ENCODE measurements around the gene ATG7. TPM values are rescaled to one million over a fixed set of nuclear protein-coding genes. Genes with fewer than 3 reads are reported as not detected.

ATG7 gene
- total and polyA plus RNA-seq, 10 of the 15 experiments (the other 5 are each of a cell fraction or from before 2014, with no cell fraction given) = 13.5 to 49.5 (median 26.4) TPM

DNA sequence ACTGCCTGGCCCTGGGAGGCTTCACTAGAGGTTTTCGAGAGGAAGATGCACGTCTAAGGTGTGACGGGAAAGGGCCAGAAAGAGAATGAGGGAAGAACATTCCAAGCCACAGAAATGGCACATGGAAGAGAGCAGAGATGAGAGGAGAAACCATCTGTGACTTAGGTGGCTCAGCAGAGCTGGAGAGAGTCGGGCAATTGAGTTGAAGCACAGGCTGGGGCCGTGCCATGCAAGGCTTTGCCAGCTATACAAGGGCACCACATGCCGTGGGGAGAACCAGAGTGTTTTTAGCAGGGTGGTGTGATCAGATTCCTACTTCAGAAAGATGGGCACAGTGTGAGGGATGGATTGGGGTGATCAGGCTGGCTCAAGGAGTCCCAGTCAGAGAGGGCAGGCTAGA is 245.4 kb downstream of the ATG7 start (continued):
- TF ChIP-seq CUX1 (IDR thresholded peaks at IDR 0.05; ENCODE audit: insufficient replicate concordance, low read depth, low read length) = no peak
- TF ChIP-seq HDAC6 (IDR thresholded peaks at IDR 0.05; ENCODE audit: unreplicated experiment) = no peak

DNA sequence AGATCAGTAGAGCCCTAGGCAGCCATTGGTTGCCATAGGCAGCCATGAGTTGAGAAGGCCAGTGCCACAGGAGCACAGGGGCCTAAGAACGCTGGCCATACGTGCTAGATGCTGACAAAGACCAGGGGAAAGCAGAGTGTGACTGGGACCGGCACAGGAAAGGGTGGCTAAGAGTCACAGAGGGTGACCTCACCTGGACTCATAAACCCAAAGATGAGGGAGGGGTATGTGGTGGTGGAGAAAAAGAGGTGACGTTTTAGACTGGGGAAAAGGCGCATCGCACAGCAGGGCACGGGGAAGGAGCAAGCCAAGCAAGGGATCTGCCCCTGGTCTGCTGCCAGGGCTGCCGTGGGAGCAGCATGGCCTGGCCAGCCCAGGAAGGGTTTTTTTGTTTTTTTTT is 249.0 kb downstream of the ATG7 start:
- intact Hi-C loops (cut with micrococcal nuclease; ENCODE audit: unreplicated experiment) (no loop called here), in situ Hi-C loops (cut with MboI) (no loop called here)
- Histone ChIP-seq H3K4me2 (ENCODE audit: control insufficient read depth, insufficient read depth) (no peak overlapping the region), H2AFZ (ENCODE audit: control insufficient read depth, low read depth, low read length) (no peak overlapping the region), H3K79me2 (ENCODE audit: control insufficient read depth, insufficient read depth, low read length) (no peaks in the 10 kb centered on the region), H3K36me3 (ENCODE audit: control insufficient read depth in 2 of 2, insufficient read depth in 2 of 2, low read length in 1 of 2) (no peaks in the 10 kb centered on the region), H3K4me1 (ENCODE audit: control insufficient read depth, insufficient read depth, low read length) (no peaks in the 10 kb centered on the region), H3K27me3 (replicated peaks in 1 of 2; ENCODE audit: control insufficient read depth in 2 of 2, insufficient read depth in 2 of 2, low read length in 1 of 2) (no peaks in the 10 kb centered on the region), H3K27ac (ENCODE audit: control insufficient read depth, insufficient read depth) (no peak overlapping the region), H3K9ac (ENCODE audit: control insufficient read depth, insufficient read depth, low read length) (no peak overlapping the region), H4K20me1 (ENCODE audit: control insufficient read depth, insufficient read depth) (no peaks in the 10 kb centered on the region), H3K9me3 (replicated peaks; ENCODE audit: control insufficient read depth, insufficient read depth, low read length) (no peaks in the 10 kb centered on the region), H3K4me3 (no peak overlapping the region)
- ChIA-PET RAD21 (ENCODE audit: unreplicated experiment) (no interaction called here), SMC1A (ENCODE audit: uncharacterized antibody, unreplicated experiment) (no interaction called here), POLR2A (no interaction called here), CTCF (no interaction called here)
- WGBS (ENCODE audit: insufficient coverage, insufficient replicate concordance, low lambda C conversion rate, missing lambda C conversion rate) = 93% methylated on average over 8 of the region's 8 CpGs
- no peak for FAIRE-seq
- no peak for DNase-seq (ENCODE audit: low read depth, low spot score)
- no TSS peak for BruUV-seq (replicated peaks)
- ATAC-seq = no peak
- TF ChIP-seq FOS (IDR thresholded peaks at IDR 0.05; ENCODE audit: borderline replicate concordance, extremely low read depth, insufficient read length) = no peak
- no peak for TF ChIP-seq MYB (IDR thresholded peaks at IDR 0.05; ENCODE audit: borderline replicate concordance, low read depth, low read length)
- TF ChIP-seq RFX5 (IDR thresholded peaks at IDR 0.05; ENCODE audit: low read depth, low read length) = no peak
- no peak for TF ChIP-seq PAX8 (IDR thresholded peaks at IDR 0.05)
- TF ChIP-seq, protein P1, sequence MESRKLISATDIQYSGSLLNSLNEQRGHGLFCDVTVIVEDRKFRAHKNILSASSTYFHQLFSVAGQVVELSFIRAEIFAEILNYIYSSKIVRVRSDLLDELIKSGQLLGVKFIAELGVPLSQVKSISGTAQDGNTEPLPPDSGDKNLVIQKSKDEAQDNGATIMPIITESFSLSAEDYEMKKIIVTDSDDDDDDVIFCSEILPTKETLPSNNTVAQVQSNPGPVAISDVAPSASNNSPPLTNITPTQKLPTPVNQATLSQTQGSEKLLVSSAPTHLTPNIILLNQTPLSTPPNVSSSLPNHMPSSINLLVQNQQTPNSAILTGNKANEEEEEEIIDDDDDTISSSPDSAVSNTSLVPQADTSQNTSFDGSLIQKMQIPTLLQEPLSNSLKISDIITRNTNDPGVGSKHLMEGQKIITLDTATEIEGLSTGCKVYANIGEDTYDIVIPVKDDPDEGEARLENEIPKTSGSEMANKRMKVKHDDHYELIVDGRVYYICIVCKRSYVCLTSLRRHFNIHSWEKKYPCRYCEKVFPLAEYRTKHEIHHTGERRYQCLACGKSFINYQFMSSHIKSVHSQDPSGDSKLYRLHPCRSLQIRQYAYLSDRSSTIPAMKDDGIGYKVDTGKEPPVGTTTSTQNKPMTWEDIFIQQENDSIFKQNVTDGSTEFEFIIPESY (IDR thresholded peaks at IDR 0.05) = no peak
- no peak for TF ChIP-seq SMAD5 (IDR thresholded peaks at IDR 0.05; ENCODE audit: low read depth)
- no peak for TF ChIP-seq NBN (IDR thresholded peaks at IDR 0.05)
- TF ChIP-seq, protein P2, sequence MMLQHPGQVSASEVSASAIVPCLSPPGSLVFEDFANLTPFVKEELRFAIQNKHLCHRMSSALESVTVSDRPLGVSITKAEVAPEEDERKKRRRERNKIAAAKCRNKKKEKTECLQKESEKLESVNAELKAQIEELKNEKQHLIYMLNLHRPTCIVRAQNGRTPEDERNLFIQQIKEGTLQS (IDR thresholded peaks at IDR 0.05; ENCODE audit: borderline replicate concordance, extremely low read depth, low read depth, low read length) = no peak
- no peak for TF ChIP-seq NFIC (IDR thresholded peaks at IDR 0.05; ENCODE audit: low read depth, low read length)
- no peak for TF ChIP-seq TCF12 (IDR thresholded peaks at IDR 0.05; ENCODE audit: low read depth, low read length)
- no peak for TF ChIP-seq MTA3 (IDR thresholded peaks at IDR 0.05; ENCODE audit: borderline replicate concordance, low read length)
- no peak for TF ChIP-seq CEBPB (IDR thresholded peaks at IDR 0.05; ENCODE audit: borderline replicate concordance in 1 of 2, low read depth in 2 of 2, low read length in 2 of 2)
